NK-92 (cell line): ENCODE measurements around the gene EGLN3.
"Not testable (repeated sequence)": the region's sequence is repeated elsewhere in the genome, so short reads cannot be mapped to it uniquely, and the experiment has no call there.

Source experiments
- DNase-seq: peaks from one replicate; lab custom pipeline; 2025; ENCODE audit not compliant: unreplicated experiment; lab: John Stamatoyannopoulos, UW

The EGLN3 gene

DNA sequence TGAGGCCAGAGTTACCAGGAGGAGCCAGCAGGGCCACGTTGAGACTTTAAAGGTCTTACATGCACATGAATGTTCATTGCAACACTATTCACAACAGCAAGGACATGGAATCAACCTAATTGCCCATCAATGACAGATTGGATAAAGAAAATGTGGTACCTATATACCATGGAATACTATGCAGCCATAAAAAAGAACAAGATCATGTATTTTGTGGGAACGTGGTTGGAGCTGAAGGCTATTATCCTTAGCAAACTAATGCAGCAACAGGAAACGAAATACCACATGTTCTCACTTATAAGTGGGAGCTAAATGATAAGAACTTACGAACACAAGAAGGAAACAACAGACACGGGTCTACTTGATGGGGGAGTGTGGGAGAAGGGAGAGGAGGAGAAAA lies 11.6 kb upstream of the EGLN3 start:
- DNase-seq: not testable (repeated sequence)

GRCh38 chr14:33962016-33962415 lies 11.1 kb upstream of the EGLN3 start:
- DNase-seq: no peak

DNA sequence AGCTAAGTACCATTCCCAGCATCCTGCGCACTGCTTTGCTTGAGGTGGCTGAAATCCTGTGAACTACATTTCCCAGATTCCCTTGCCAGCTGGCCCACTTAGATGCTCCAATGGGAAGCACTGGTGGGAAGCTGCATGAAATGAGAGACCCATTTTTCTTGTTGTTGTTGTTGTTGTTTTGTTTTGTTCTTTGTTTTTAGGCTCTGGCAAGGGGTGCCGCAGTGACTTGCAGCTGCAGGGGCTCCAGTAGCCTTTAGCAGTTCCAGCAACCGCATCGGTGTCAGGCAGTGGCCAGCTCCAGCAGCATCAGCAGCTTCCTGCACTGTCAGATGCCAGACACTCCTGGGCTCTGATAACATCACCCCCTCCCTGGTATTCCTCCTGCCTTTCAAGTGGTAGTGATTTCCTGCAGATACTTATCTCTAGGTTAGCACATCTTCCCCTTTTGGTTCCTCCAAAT lies 8.8 kb upstream of the EGLN3 start:
- DNase-seq: no peak

GRCh38 chr14:33958605-33959226 lies 7.8 kb upstream of the EGLN3 start:
- no peak for DNase-seq

DNA sequence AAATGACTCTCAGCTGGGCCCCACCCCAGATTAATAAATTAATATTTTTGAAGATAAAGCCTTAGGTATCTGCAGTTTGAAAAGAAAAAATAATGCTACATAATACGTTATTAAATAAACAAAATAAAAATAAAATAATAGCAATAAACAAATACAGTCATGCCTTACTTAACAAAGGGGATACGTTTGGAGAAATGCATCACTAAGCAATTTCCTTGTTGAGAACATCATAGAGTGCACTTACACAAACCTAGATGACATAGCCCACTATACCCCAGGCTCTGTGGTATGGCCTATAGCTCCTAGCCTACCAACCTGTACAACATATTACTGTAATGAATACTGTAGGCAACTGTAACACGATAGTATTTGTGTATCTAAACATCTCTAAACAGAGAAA lies 7.1 kb upstream of the EGLN3 start:
- no peak for DNase-seq

- DNase-seq: no peak
Measured at GRCh38 chr14:33957299-33957698, 6.4 kb upstream of the EGLN3 start.

DNA sequence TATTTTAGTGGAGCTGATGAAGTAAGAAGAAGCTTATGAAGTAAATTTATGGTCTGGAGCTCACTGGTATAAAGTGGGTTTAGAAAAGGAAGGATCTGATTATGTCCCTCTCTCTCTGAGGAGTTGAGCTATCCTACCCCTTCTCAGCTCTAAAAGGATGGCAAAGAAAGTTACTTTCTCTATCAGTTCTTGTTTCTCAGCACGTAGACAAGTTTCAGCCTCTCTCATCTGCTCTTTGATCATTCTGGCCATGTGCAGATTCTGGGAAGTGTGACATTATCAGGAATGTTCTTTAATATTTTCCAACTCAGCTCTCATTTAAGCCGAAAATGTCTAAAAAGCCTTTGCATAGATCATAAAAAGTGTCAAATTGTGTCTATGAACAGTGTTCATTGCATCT lies 5.8 kb upstream of the EGLN3 start:
- no peak for DNase-seq

GRCh38 chr14:33954016-33954598 lies 3.2 kb upstream of the EGLN3 start:
- no peak for DNase-seq

DNA sequence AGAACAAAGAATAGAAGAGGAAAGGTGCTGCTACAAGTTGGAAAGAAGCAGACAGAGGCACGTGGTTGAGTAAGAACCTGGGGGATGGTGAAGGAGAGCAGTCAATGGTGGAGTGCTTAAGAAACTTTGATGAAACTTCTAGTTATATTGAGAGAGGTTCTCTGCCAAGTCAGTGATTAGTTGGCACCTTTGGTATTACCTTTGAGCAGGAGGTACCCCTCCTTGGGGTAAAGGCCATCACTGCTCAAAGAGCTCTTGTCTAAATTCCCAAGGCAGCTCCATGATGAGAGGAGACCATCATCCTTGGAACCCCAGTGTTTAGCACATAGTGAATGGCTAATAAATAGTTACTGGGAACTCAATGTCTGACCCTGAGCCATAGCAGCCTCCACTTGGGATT lies 1.7 kb upstream of the EGLN3 start:
- no peak for DNase-seq

DNA sequence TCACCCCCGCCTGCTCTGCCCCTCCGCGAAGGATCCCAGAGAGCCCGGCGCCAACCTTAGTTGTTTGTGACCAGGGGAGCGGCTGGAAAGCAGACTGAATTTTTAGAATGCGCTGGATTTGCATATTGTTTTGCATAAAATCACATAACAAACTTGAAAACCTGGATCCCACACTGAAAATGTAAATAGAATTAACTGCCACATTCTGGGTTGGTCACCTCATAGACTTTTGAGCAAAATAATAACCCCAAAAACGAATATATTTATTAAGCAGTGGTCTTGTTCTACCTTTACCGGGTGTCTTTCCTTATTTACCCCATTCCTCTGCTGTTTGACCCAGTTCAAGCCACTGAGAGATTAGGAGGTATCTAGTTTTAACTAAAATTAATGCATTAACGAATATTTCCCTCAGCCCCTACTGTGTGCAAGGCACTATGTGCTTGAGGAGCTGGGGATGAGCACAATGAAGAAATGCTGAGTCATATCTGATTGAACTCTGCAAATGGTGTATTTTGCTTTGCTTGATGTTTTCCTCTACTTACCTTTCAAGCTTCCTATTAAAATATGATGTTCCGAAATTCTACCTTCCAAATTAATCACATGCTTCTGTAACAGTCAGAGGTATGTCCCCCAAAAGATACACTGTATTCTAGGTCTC lies 438 bp upstream of the EGLN3 start:
- DNase-seq: no peak

GRCh38 chr14:33949411-33949893 lies 1.4 kb downstream of the EGLN3 start:
- DNase-seq: no peak

- DNase-seq: no peak
Measured at GRCh38 chr14:33948869-33949408, 1.9 kb downstream of the EGLN3 start.

- no peak for DNase-seq
Measured at GRCh38 chr14:33948145-33948868, 2.6 kb downstream of the EGLN3 start.

GRCh38 chr14:33946679-33947476 lies 4.0 kb downstream of the EGLN3 start:
- no peak for DNase-seq

DNA sequence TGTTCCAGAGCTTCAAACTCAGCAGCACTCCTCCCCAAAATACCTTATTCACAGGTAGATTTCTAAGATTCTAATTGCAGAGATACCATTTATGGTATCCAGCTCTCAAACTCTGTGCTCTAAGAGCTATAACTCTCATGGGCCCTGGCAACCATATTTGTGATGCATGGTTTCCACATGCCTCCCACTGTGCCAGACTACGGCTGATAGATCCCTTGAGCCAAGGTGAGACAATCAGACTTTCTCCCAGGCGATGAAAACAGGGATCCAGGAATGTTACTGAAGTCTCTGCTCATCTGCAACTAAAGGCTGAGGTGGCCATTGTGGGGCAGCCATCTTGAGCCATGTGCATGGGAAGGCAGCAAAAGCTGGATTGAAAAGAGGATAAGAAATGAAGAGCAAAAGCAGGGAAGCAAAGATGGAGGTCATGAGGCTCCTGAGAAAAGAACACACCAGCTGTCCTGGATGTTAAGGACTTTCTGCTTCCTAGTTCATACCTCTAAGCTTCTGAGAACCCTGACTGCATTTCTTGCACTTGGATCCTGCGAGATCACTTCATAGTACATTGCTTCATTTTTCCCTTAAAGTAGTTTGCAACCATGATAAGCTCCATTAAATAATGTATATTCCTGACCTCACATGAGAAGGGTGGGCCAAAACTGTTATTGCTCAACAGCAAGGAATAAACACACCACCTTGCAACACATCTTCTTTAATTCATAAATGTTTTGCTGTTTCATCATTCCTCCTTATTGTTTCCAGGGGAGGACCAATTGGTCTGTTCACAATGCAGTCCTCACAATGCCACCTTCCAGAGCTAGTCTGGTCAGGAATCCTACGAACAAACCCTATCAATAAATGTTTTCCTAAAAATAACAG lies 5.4 kb downstream of the EGLN3 start:
- DNase-seq: no peak

- no peak for DNase-seq
Measured at GRCh38 chr14:33943096-33943883, 7.6 kb downstream of the EGLN3 start.

GRCh38 chr14:33941718-33942117 lies 9.2 kb downstream of the EGLN3 start:
- no peak for DNase-seq

DNA sequence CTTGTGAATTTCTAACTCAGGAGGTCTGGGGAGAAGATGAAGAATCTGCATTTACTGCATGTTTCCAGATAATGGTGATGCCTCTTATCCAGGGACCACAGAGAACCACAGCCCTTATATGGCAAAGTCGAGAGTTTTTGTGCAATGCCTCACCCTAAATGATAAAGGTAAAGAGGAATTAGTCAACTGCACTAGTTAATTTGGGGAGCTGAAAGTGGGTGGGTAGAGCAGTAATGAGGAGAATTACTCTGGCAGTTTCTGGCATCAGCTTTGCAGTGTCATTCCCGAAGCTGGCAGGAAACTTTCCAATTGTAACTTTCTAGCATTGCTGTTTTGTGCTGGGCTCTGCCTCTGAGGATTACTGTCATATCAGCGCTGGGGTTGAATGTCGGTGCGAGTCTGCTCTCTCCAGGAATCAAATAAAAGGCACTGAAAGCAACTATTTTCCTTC lies 10.3 kb downstream of the EGLN3 start:
- DNase-seq: no peak
